Effector memory CD4-positive, alpha-beta T cell (primary cell): ENCODE data around the gene PPARG.
"Not testable (repeated sequence)": the region's sequence is repeated elsewhere in the genome, so short reads cannot be mapped to it uniquely, and the experiment has no call there.

ENCODE experiments used
- DNase-seq, 3 donors: peaks; one replicate each; pipeline ENCODE4 v3.0.0-alpha.2; 2020
- H3K27ac ChIP-seq: 2 replicates; pipeline ENCODE4 v1.7.0; 2013; ENCODE audit warnings: mild to moderate bottlenecking, low read length, moderate library complexity; ENCODE audit not compliant: insufficient read depth, poor library complexity, severe bottlenecking
- H3K27me3 ChIP-seq: replicated peaks from 2 replicates; pipeline ENCODE4 v1.7.0; 2013; ENCODE audit warnings: mild to moderate bottlenecking, low read length; ENCODE audit not compliant: insufficient read depth, control insufficient read depth, poor library complexity, severe bottlenecking
- H3K36me3 ChIP-seq: 2 replicates; pipeline ENCODE4 v1.7.0; 2013; ENCODE audit warnings: mild to moderate bottlenecking, low read length, moderate library complexity; ENCODE audit not compliant: control insufficient read depth, insufficient read depth
- H3K4me1 ChIP-seq: 2 replicates; pipeline ENCODE4 v1.7.0; 2013; ENCODE audit warnings: low read length, mild to moderate bottlenecking; ENCODE audit not compliant: control insufficient read depth, insufficient read depth, poor library complexity, severe bottlenecking
- H3K4me3 ChIP-seq: 2 replicates; pipeline ENCODE4 v1.7.0; 2013; ENCODE audit warnings: low read length, low read depth, mild to moderate bottlenecking; ENCODE audit not compliant: insufficient read depth, poor library complexity, severe bottlenecking
- H3K9me3 ChIP-seq: 2 replicates; pipeline ENCODE4 v1.7.0; 2013; ENCODE audit warnings: mild to moderate bottlenecking, low read length, moderate library complexity; ENCODE audit not compliant: control insufficient read depth

The PPARG gene

DNA sequence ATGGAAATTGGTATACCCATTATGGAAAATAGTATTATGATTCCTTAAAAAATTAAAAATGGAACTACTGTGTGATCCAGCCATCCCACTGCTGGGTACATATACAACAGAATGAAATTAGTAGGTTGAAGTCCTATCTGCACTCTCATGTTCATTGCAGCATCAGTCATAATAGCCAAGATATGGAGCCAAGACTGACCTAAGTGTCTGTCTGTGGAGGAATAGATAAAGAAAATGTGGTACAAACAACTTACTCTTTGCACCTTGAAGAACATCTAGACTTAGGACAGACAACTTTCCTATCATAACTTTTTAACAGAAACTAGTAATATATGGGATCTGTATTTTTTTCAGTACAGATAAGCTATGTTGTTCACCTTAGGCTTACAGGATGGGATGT is 30.0 kb upstream of the PPARG start:
- H3K36me3 ChIP-seq, result no peaks in the 10 kb centered on the region
- no peak for DNase-seq
- H3K27me3 ChIP-seq, result no peaks in the 10 kb centered on the region
- H3K4me1 ChIP-seq, result no peaks in the 10 kb centered on the region
- no peaks in the 10 kb centered on the region for H3K9me3 ChIP-seq
- no peak overlapping the region for H3K27ac ChIP-seq
- H3K4me3 ChIP-seq, result no peak overlapping the region

DNA sequence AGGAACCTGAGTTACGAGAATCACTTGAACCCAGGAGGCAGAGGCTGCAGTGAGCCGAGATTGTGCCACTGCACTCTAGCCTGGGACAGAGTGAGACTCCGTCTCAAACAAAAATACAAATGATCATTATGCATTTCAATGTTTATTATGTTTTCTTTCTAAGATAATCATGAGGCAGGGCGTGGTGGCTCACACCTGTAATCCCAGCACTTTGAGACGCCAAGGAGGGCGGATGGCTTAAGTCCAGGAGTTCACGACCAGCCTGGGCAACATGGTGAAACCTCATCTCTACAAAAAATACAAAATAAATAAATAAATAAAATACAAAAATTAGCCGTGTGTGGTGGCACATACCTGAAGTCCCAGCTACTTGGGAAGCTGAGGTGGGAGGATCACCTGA is 26.7 kb upstream of the PPARG start:
- H3K4me3 ChIP-seq, H3K9me3 ChIP-seq, DNase-seq, H3K27me3 ChIP-seq, H3K4me1 ChIP-seq, H3K27ac ChIP-seq, H3K36me3 ChIP-seq: not testable (repeated sequence)

DNA sequence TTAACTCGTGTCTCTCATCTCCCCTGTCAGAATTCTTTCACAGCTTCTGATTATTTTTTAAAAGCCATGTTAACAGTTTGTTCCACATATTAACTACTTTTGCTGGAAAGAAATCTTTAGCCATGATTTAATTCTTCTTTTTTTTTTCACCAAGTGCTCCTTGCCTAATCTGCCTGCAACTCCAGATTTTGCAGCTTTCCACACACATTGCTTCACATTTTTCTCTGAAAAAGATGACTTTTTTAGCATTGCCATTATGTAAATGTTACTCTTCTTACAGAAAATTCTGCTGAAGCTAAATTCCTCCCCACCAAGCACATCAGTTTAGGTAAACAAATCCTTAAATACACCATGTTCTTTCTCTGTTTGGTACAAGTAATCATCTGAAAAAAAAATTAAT is 23.4 kb upstream of the PPARG start:
- H3K27me3 ChIP-seq, result no peaks in the 10 kb centered on the region
- H3K4me1 ChIP-seq, result no peaks in the 10 kb centered on the region
- H3K27ac ChIP-seq, result no peak overlapping the region
- no peaks in the 10 kb centered on the region for H3K9me3 ChIP-seq
- no peaks in the 10 kb centered on the region for H3K36me3 ChIP-seq
- no peak for DNase-seq
- no peak overlapping the region for H3K4me3 ChIP-seq

GRCh38 chr3:12266038-12266437 is 22.8 kb upstream of the PPARG start:
- H3K27ac ChIP-seq, result no peak overlapping the region
- no peak for DNase-seq
- no peaks in the 10 kb centered on the region for H3K27me3 ChIP-seq
- no peak overlapping the region for H3K4me3 ChIP-seq
- H3K36me3 ChIP-seq, result no peaks in the 10 kb centered on the region
- no peaks in the 10 kb centered on the region for H3K9me3 ChIP-seq
- no peaks in the 10 kb centered on the region for H3K4me1 ChIP-seq

- no peak for DNase-seq
Observed at GRCh38 chr3:12267376-12268030, 21.4 kb upstream of the PPARG start.

GRCh38 chr3:12268049-12268735 is 20.7 kb upstream of the PPARG start:
- H3K27me3 ChIP-seq, result no peaks in the 10 kb centered on the region
- no peak overlapping the region for H3K27ac ChIP-seq
- DNase-seq, result no peak
- no peaks in the 10 kb centered on the region for H3K9me3 ChIP-seq
- no peaks in the 10 kb centered on the region for H3K4me1 ChIP-seq
- H3K36me3 ChIP-seq, result no peaks in the 10 kb centered on the region
- H3K4me3 ChIP-seq, result no peak overlapping the region

More at GRCh38 chr3:12267376-12268030, 21.4 kb upstream of the PPARG start:
- no peaks in the 10 kb centered on the region for H3K27me3 ChIP-seq
- H3K27ac ChIP-seq, result no peak overlapping the region
- no peak overlapping the region for H3K4me3 ChIP-seq
- H3K4me1 ChIP-seq, result no peaks in the 10 kb centered on the region
- H3K9me3 ChIP-seq, result no peaks in the 10 kb centered on the region
- no peaks in the 10 kb centered on the region for H3K36me3 ChIP-seq

DNA sequence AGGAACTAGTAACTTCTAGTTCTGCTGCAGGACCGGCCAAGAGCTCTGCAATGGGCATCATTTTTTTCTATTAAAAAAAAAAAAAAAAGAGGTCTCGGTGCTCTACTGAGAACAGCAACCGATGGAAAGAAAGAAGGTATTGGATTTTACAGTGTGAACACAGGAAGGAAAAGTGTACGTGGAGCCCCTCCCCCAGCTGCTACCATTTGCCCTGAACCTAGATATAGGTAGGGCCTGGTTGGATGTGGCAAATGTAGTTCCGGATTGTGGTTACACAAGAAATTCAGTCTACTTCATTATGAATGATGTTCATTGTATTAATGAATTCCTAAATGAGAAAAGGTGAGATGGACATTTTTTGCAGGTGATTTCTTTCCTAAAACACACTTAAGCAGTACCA is 17.9 kb upstream of the PPARG start:
- Histone ChIP-seq H3K27ac (no peak overlapping the region), H3K36me3 (no peaks in the 10 kb centered on the region), H3K9me3 (no peaks in the 10 kb centered on the region), H3K27me3 (no peaks in the 10 kb centered on the region), H3K4me1 (no peaks in the 10 kb centered on the region), H3K4me3 (no peak overlapping the region)
- no peak for DNase-seq

DNA sequence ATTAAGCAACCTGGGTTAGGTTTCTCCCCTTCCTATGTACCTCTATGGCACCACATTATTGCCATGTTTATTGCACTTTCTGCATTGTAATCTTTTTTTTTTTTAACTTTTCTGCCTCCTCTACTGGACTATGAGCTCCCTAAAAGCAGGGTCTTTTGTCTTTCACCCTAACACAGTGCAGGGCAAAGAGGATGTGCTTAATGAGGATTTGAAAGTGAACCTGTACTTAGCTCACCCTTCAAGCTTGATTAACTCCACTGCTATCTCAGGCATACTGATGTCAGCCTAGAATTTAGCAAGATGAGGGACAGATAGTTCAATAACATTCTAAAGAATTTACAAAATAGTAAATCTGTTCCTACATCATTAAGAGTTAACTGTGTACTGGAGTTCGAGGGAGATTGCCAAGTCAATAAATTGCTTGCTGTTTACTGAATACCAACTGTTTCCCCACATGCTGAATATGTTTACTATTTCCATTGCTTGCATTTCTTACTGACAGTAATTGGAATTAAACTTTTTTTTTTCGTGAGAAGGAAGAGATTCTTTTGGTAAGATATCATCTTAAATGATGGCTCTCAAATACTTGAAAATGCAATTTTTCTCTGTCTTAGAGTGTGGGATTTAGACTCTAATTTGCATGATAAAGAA is 15.7 kb upstream of the PPARG start:
- Histone ChIP-seq H3K9me3 (no peaks in the 10 kb centered on the region), H3K4me3 (no peak overlapping the region)
- DNase-seq, result no peak

DNA sequence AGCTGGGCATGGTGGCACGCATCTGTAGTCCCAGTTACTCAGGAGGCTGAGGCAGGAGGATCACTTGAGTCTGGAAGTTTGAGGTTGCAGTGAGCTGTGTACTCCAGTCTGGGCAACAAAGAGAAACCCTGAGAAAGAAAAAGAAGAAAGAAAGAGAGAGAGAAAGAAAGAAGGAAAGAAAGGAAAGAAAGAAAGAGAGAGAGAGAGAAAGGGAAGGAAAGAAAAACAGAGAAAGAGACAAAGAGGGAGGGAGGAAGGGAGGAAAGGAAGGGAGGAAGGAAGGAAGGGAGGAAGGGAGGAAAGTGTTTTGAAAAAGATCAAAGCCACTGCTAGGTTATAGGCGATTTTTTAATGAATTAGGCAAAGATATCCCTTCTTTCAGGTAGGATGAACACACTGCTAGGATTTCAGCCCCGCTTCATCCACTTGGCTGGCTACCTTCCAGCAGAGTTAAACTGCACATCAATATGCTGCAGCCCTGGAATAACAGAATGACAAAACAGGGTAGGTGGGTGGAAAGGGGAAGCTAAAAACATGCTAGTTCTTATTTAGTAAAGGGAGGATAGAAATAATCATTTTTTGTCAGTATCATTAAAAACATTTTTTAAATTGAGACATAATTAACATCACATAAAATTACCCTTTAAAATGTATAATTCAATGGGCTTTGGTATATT is 12.8 kb upstream of the PPARG start:
- Histone ChIP-seq H3K27me3 (no peaks in the 10 kb centered on the region), H3K27ac (no peak overlapping the region), H3K4me3 (no peak overlapping the region), H3K36me3 (no peaks in the 10 kb centered on the region), H3K9me3 (no peaks in the 10 kb centered on the region), H3K4me1 (no peaks in the 10 kb centered on the region)
- no peak for DNase-seq

More for the DNA sequence above, 15.7 kb upstream of the PPARG start:
- H3K4me1 ChIP-seq, result no peaks in the 10 kb centered on the region
- no peaks in the 10 kb centered on the region for H3K36me3 ChIP-seq
- H3K27ac ChIP-seq, result no peak overlapping the region
- no peaks in the 10 kb centered on the region for H3K27me3 ChIP-seq

- not testable (repeated sequence) for H3K27ac ChIP-seq, H3K27me3 ChIP-seq, H3K36me3 ChIP-seq, H3K9me3 ChIP-seq, H3K4me1 ChIP-seq, DNase-seq, H3K4me3 ChIP-seq
Observed at GRCh38 chr3:12276827-12277226, 12.0 kb upstream of the PPARG start.
